ENCODE results near the gene ZNF497. TPM values are rescaled to one million over a fixed set of nuclear protein-coding genes. Genes with fewer than 3 reads are reported as not detected.
"Not testable (repeated sequence)": the region's sequence is repeated elsewhere in the genome, so short reads cannot be mapped to it uniquely, and the experiment has no call there.

ZNF497 gene
- polyA plus RNA-seq, 1 of the 3 experiments (the other 2 are of a cell fraction): 1.1 TPM

DNA sequence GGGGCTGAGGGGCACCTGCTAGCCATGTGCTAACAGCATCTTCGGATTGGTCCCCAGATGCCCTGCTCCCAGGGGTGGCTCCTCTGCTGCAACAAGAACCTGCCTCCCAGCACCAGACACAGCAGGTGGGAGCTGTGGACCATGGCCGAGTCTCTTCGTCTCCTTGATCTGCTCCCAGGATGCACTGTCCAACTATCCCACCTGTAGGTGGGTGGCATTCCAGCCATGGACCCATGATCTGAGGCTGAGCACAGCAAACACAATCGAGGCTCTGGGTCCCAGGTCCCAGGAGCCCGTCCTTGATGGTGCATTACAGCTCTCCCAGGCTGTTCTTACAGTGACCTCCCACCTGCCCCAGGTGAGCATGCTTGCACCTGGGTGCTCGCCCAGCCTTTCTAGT, 16.7 kb upstream of the ZNF497 start:
- H3K9ac ChIP-seq: no peak overlapping the region
- no peaks in the 10 kb centered on the region for H3K9me2 ChIP-seq
- no peaks in the 10 kb centered on the region for H3K36me3 ChIP-seq (replicated peaks in 1 of 2; ENCODE audit: control insufficient read depth in 1 of 2, insufficient read depth in 2 of 2, low read length in 1 of 2)
- H3K79me2 ChIP-seq (ENCODE audit: insufficient read depth): peaks cover 19% of the 10 kb centered on the region
- CTCF ChIA-PET: interaction anchor here (1.7 kb wide), 1 partner anchor 139 kb away, joined by 3 read pairs; no protein-coding TSS in a partner anchor
- no peaks in the 10 kb centered on the region for H4K20me1 ChIP-seq (ENCODE audit: insufficient read depth)
- H3K4me3 ChIP-seq (ENCODE audit: low read depth in 2 of 2, low read length in 1 of 2): no peak overlapping the region
- peaks cover 12% of the 10 kb centered on the region for H3F3A ChIP-seq (replicated peaks; ENCODE audit: insufficient read depth)
- TF ChIP-seq TCF12 (IDR thresholded peaks at IDR 0.05) (no peak), RCOR1 (IDR thresholded peaks at IDR 0.05; ENCODE audit: low read length) (no peak), CHD2 (IDR thresholded peaks at IDR 0.05; ENCODE audit: low read length, partially characterized antibody) (no peak), ELF1 (IDR thresholded peaks at IDR 0.05) (no peak), SIN3A (IDR thresholded peaks at IDR 0.05; ENCODE audit: borderline replicate concordance, low read depth, low read length) (no peak)
- TF ChIP-seq, protein P1, sequence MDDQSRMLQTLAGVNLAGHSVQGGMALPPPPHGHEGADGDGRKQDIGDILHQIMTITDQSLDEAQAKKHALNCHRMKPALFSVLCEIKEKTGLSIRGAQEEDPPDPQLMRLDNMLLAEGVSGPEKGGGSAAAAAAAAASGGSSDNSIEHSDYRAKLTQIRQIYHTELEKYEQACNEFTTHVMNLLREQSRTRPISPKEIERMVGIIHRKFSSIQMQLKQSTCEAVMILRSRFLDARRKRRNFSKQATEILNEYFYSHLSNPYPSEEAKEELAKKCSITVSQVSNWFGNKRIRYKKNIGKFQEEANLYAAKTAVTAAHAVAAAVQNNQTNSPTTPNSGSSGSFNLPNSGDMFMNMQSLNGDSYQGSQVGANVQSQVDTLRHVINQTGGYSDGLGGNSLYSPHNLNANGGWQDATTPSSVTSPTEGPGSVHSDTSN (IDR thresholded peaks at IDR 0.05): no peak
- H3K9me3 ChIP-seq: no peaks in the 10 kb centered on the region
- peak overlapping the region; percentile 98; the same call in 1 of the 2 replicates for H3K4me2 ChIP-seq
- no peak overlapping the region for H2AFZ ChIP-seq (ENCODE audit: low read depth)
- H3K27ac ChIP-seq (ENCODE audit: low read depth in 2 of 2, low read length in 1 of 2): no peak overlapping the region
- peaks cover 5 to 18% of the 10 kb centered on the region in 2 experiments; a peak in 1 of 4 replicates for H3K4me1 ChIP-seq (ENCODE audit: control insufficient read depth in 1 of 2, insufficient read depth in 2 of 2, low read depth in 1 of 2, low read length in 1 of 2)
- POLR2A ChIA-PET: interaction anchor here (0.9 to 1.3 kb wide), 3 partner anchors 17 to 29 kb away, joined by 3 to 7 read pairs (median 3); partner anchors contain the start of genes ZNF497 and ZNF584
- H3K27me3 ChIP-seq (ENCODE audit: insufficient read depth): no peaks in the 10 kb centered on the region
- DNase-seq: no peak
- 66% methylated on average over 4 of the region's 6 CpGs for WGBS (ENCODE audit: low lambda C conversion rate)

DNA sequence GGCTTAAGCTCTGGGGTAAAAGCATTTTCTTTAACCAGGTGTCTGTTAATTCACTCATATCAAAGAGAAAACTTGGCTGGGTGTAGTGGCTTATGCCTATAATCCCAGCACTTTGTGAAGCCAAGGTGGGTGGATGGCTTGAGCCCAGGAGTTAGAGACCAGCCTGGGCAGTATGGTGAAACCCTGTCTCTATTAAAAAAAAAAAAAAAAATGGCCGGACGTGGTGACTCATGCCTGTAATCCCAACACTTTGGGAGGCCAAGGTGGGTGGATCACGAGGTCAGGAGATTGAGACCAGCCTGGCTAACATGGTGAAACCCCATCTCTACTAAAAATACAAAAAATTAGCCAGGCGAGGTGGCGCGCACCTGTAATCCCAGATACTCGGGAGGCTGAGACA, 14.2 kb upstream of the ZNF497 start:
- H3K79me2 ChIP-seq (ENCODE audit: insufficient read depth); H3K9me3 ChIP-seq; H3F3A ChIP-seq (replicated peaks; ENCODE audit: insufficient read depth); H3K4me2 ChIP-seq; H3K27ac ChIP-seq (ENCODE audit: low read depth in 2 of 2, low read length in 1 of 2); H3K9me2 ChIP-seq; H3K4me3 ChIP-seq (ENCODE audit: low read depth in 2 of 2, low read length in 1 of 2); H3K27me3 ChIP-seq (ENCODE audit: insufficient read depth); DNase-seq; H3K9ac ChIP-seq; H4K20me1 ChIP-seq (ENCODE audit: insufficient read depth); H3K36me3 ChIP-seq (replicated peaks in 1 of 2; ENCODE audit: control insufficient read depth in 1 of 2, insufficient read depth in 2 of 2, low read length in 1 of 2); H2AFZ ChIP-seq (ENCODE audit: low read depth); POLR2A ChIA-PET: not testable (repeated sequence)
- CTCF ChIA-PET: interaction anchor here (1.4 kb wide), 1 partner anchor 143 kb away, joined by 3 read pairs; the partner anchor contains the start of gene ZBTB45
- 77% methylated on average over 7 of the region's 7 CpGs for WGBS (ENCODE audit: low lambda C conversion rate)
- H3K4me1 ChIP-seq (ENCODE audit: control insufficient read depth in 1 of 2, insufficient read depth in 2 of 2, low read depth in 1 of 2, low read length in 1 of 2): peaks cover 0 to 12% of the 10 kb centered on the region in 2 experiments; a peak in 1 of 4 replicates

DNA sequence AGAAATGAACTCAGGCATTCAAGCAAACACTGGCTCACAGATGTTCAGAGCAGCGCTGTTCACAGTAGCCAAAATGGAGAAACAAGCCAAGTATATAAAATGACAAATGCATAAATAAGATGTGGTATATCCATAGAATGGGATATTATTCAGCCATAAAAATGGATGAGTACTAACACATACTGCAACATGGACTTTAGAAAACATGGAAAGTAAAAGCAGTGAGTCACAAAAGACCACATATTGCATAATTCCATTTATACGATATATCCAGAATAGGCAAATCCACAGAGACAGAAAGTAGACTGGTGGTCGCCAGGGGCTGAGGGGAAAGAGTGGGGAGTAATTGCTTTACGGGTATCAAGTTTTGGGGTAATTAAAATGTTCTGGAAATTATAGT, 11.6 kb upstream of the ZNF497 start:
- Histone ChIP-seq H3K27ac (ENCODE audit: low read depth in 2 of 2, low read length in 1 of 2) (no peak overlapping the region), H3K79me2 (ENCODE audit: insufficient read depth) (no peaks in the 10 kb centered on the region), H3K9me3 (no peaks in the 10 kb centered on the region), H3K4me1 (ENCODE audit: control insufficient read depth in 1 of 2, insufficient read depth in 2 of 2, low read depth in 1 of 2, low read length in 1 of 2) (peaks cover 0 to 1% of the 10 kb centered on the region in 2 experiments; a peak in 1 of 4 replicates), H3F3A (replicated peaks; ENCODE audit: insufficient read depth) (no peaks in the 10 kb centered on the region), H3K27me3 (ENCODE audit: insufficient read depth) (no peaks in the 10 kb centered on the region), H3K4me2 (no peak overlapping the region), H2AFZ (ENCODE audit: low read depth) (no peak overlapping the region), H3K9me2 (no peaks in the 10 kb centered on the region), H3K36me3 (replicated peaks in 1 of 2; ENCODE audit: control insufficient read depth in 1 of 2, insufficient read depth in 2 of 2, low read length in 1 of 2) (no peaks in the 10 kb centered on the region), H4K20me1 (ENCODE audit: insufficient read depth) (no peaks in the 10 kb centered on the region), H3K9ac (no peak overlapping the region), H3K4me3 (ENCODE audit: low read depth in 2 of 2, low read length in 1 of 2) (no peak overlapping the region)
- ChIA-PET POLR2A (interaction anchor here (1.4 kb wide), 1 partner anchor 11 kb away, joined by 8 read pairs; the partner anchor contains the start of gene ZNF497), CTCF (interaction anchor here (0.7 to 1.1 kb wide), 3 partner anchors 10 to 145 kb away, joined by 3 to 4 read pairs (median 3); no protein-coding TSS in a partner anchor)
- no peak for DNase-seq
- WGBS (ENCODE audit: low lambda C conversion rate): 83% methylated on average over 4 of the region's 4 CpGs
- TF ChIP-seq JUND (IDR thresholded peaks at IDR 0.05) (no peak), RXRA (IDR thresholded peaks at IDR 0.05; ENCODE audit: borderline replicate concordance, low read depth) (no peak), EZH2phosphoT487 (IDR thresholded peaks at IDR 0.05; ENCODE audit: borderline replicate concordance, low read depth) (no peak), YY1 (IDR thresholded peaks at IDR 0.05; ENCODE audit: low read depth) (no peak), TEAD4 (IDR thresholded peaks at IDR 0.05; ENCODE audit: borderline replicate concordance, insufficient read depth) (no peak), SIN3A (IDR thresholded peaks at IDR 0.05; ENCODE audit: borderline replicate concordance, low read depth, low read length) (no peak), RAD21 (IDR thresholded peaks at IDR 0.05; ENCODE audit: low read length) (no peak), TAF1 (IDR thresholded peaks at IDR 0.05; ENCODE audit: borderline replicate concordance, low read depth, low read length) (no peak), GATA2 (CRISPR knock-in tag; IDR thresholded peaks at IDR 0.05) (no peak), FOXM1 (IDR thresholded peaks at IDR 0.05; ENCODE audit: low read depth) (no peak), SMC3 (IDR thresholded peaks at IDR 0.05; ENCODE audit: low read depth, low read length) (no peak)
- TF ChIP-seq, protein P1 (IDR thresholded peaks at IDR 0.05): no peak
- TF ChIP-seq, protein P2, sequence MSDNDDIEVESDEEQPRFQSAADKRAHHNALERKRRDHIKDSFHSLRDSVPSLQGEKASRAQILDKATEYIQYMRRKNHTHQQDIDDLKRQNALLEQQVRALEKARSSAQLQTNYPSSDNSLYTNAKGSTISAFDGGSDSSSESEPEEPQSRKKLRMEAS (IDR thresholded peaks at IDR 0.05; ENCODE audit: low read depth): no peak
- TF ChIP-seq, protein P3, sequence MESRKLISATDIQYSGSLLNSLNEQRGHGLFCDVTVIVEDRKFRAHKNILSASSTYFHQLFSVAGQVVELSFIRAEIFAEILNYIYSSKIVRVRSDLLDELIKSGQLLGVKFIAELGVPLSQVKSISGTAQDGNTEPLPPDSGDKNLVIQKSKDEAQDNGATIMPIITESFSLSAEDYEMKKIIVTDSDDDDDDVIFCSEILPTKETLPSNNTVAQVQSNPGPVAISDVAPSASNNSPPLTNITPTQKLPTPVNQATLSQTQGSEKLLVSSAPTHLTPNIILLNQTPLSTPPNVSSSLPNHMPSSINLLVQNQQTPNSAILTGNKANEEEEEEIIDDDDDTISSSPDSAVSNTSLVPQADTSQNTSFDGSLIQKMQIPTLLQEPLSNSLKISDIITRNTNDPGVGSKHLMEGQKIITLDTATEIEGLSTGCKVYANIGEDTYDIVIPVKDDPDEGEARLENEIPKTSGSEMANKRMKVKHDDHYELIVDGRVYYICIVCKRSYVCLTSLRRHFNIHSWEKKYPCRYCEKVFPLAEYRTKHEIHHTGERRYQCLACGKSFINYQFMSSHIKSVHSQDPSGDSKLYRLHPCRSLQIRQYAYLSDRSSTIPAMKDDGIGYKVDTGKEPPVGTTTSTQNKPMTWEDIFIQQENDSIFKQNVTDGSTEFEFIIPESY (IDR thresholded peaks at IDR 0.05; ENCODE audit: borderline replicate concordance, low read depth): no peak

All from SK-N-SH (cell line).